C4-2B (cell line): ENCODE measurements around the gene WNT1.

Experiments
- H3K27ac ChIP-seq: fragments of 450-650 bp; 2 replicates; pipeline ENCODE4 v1.5.1; 2017
- CTCF ChIP-seq: fragments of 450-650 bp; conservative IDR thresholded peaks from 2 replicates; pipeline ENCODE4 v1.5.1; 2017; ENCODE audit warnings: mild to moderate bottlenecking
- ZFX ChIP-seq: fragments of 450-650 bp; IDR thresholded peaks from 2 replicates; pipeline ENCODE4 v1.6.1; 2017

WNT1 gene

GRCh38 chr12:48990552-48990951 is 12.4 kb downstream of the WNT1 start:
- TF ChIP-seq ZFX, result no peak
- no peak overlapping the region for H3K27ac ChIP-seq

GRCh38 chr12:48991247-48992050 is 13.3 kb downstream of the WNT1 start:
- TF ChIP-seq CTCF (no peak), ZFX (no peak)
- H3K27ac ChIP-seq, result no peak overlapping the region

GRCh38 chr12:48993787-48994186 is 15.7 kb downstream of the WNT1 start:
- no peak overlapping the region for H3K27ac ChIP-seq
- TF ChIP-seq CTCF, result no peak
- no peak for TF ChIP-seq ZFX

- no peak overlapping the region for H3K27ac ChIP-seq
- TF ChIP-seq CTCF, result no peak
- no peak for TF ChIP-seq ZFX
Measured at GRCh38 chr12:48994224-48995085, 16.3 kb downstream of the WNT1 start.

GRCh38 chr12:48995086-48995879 is 17.2 kb downstream of the WNT1 start:
- TF ChIP-seq CTCF (peak; percentile 92), ZFX (no peak)
- H3K27ac ChIP-seq, result no peak overlapping the region

- H3K27ac ChIP-seq, result no peak overlapping the region
- TF ChIP-seq ZFX, result no peak
- TF ChIP-seq CTCF, result no peak
Measured at GRCh38 chr12:48996794-48997718, 18.9 kb downstream of the WNT1 start.
